GM23338 (cell line): ENCODE data around the gene PIGN.

Experiments used
- CREB1 ChIP-seq: fragments of 250-450 bp; sonication (Bioruptor Pico); IDR thresholded peaks from 2 replicates; pipeline ENCODE4 v1.5.0; 2020; ENCODE audit warnings: low read depth, mild to moderate bottlenecking, moderate library complexity
- CTCF ChIP-seq, 2 experiments: fragments of 200-600 bp in 1 of 2; sonication (generic) in 1 of 2; conservative IDR thresholded peaks; 2 replicates each; pipeline versions ENCODE4 v1.5.1 to v1.6.1; 2016 to 2017; ENCODE audit warnings: antibody characterized with exemption in 2 of 2, low read depth in 2 of 2, mild to moderate bottlenecking in 2 of 2, moderate library complexity in 1 of 2
- EZH2 ChIP-seq: fragments of 200-600 bp; sonication (generic); IDR thresholded peaks from one replicate; pipeline ENCODE4 v1.8.0; 2017; ENCODE audit warnings: antibody characterized with exemption, mild to moderate bottlenecking, low read depth; ENCODE audit not compliant: unreplicated experiment
- EZH2phosphoT487 ChIP-seq: fragments of 200-600 bp; sonication (generic); IDR thresholded peaks from one replicate; pipeline ENCODE4 v1.8.1; 2018; ENCODE audit warnings: antibody characterized with exemption; ENCODE audit not compliant: unreplicated experiment
- POLR2AphosphoS5 ChIP-seq: IDR thresholded peaks from 2 replicates; pipeline ENCODE4 v1.6.1; 2016; ENCODE audit warnings: antibody characterized with exemption, low read depth
- ZNF462 ChIP-seq: fragments of 250-450 bp; sonication (Bioruptor Pico); IDR thresholded peaks from 2 replicates; pipeline ENCODE4 v1.5.0; 2020; ENCODE audit warnings: mild to moderate bottlenecking, moderate library complexity

- TF ChIP-seq POLR2AphosphoS5 (no peak), CTCF (conservative IDR thresholded peaks at IDR 0.05; ENCODE audit: low read depth in 2 of 2) (no peak), ZNF462 (no peak), EZH2phosphoT487 (no peak), CREB1 (CRISPR knock-in tag) (no peak), EZH2 (no peak)
These were observed 185.5 kb downstream of the PIGN start for GRCh38 chr18:62001396-62001795.
